Vagina (tissue), 2 donors: Measurements from ENCODE around the gene TUBB1. TPM values are rescaled to one million over a fixed set of nuclear protein-coding genes. Genes with fewer than 3 reads are reported as not detected.

Source experiments
- DNase-seq, 2 donors: peaks; one replicate each; pipeline ENCODE4 v3.0.0-alpha.2; 2017; ENCODE audit errors: extremely low spot score in 2 of 2
- H3K27ac ChIP-seq: fragments of 200-600 bp; sonication (generic); one replicate; pipeline ENCODE4 v1.5.1; 2019
- H3K27me3 ChIP-seq: fragments of 200-600 bp; sonication (generic); one replicate; pipeline ENCODE4 v1.5.1; 2019
- H3K36me3 ChIP-seq, 2 donors: fragments of 200-600 bp; sonication (generic); one replicate each; pipeline ENCODE4 v1.5.1; 2017 to 2019
- H3K4me1 ChIP-seq: fragments of 200-600 bp; sonication (generic); one replicate; pipeline ENCODE4 v1.5.1; 2019
- H3K4me3 ChIP-seq, 2 donors: fragments of 200-600 bp; sonication (generic); 1 replicate in 1 of 2; 2 replicates in 1 of 2; pipeline ENCODE4 v1.5.1; 2016 to 2019
- H3K9me3 ChIP-seq: fragments of 200-600 bp; sonication (generic); one replicate; pipeline ENCODE4 v1.5.1; 2019
- CTCF ChIP-seq, 3 experiments: fragments of 450-650 bp in 2 of 3; fragments of 200-600 bp in 1 of 3; sonication (generic) in 1 of 3; IDR thresholded peaks; one replicate each; pipeline ENCODE4 v1.5.1; 2017 to 2019; ENCODE audit warnings: antibody characterized with exemption in 3 of 3, mild to moderate bottlenecking in 2 of 3, moderate library complexity in 2 of 3
- POLR2A ChIP-seq, 2 donors: fragments of 450-650 bp; IDR thresholded peaks; one replicate each; pipeline ENCODE4 v1.6.1; 2017; ENCODE audit warnings: antibody characterized with exemption in 2 of 2, mild to moderate bottlenecking in 2 of 2, moderate library complexity in 2 of 2
- POLR2AphosphoS5 ChIP-seq, 2 donors: sonication (generic); formaldehyde crosslinking; IDR thresholded peaks; one replicate each; pipeline ENCODE4 v1.9.0; 2017; ENCODE audit warnings: antibody characterized with exemption in 2 of 2, mild to moderate bottlenecking in 2 of 2, low read depth in 1 of 2; ENCODE audit not compliant: insufficient read depth in 1 of 2
- intact Hi-C: fragments of 100-400 bp; cut with DNase I; formaldehyde crosslinking; loops from one replicate; pipeline ENCODE4 v1.15.1; 2023
- total RNA-seq: library from RNA; depleted of rRNA; stranded (reverse); fragments of >200 nt; gene quantifications from one replicate; pipeline ENCODE4 v1.2.3, GENCODE V29; 2016

The TUBB1 gene
- total RNA-seq, 1 donor from 2014 or later, result not detected

DNA sequence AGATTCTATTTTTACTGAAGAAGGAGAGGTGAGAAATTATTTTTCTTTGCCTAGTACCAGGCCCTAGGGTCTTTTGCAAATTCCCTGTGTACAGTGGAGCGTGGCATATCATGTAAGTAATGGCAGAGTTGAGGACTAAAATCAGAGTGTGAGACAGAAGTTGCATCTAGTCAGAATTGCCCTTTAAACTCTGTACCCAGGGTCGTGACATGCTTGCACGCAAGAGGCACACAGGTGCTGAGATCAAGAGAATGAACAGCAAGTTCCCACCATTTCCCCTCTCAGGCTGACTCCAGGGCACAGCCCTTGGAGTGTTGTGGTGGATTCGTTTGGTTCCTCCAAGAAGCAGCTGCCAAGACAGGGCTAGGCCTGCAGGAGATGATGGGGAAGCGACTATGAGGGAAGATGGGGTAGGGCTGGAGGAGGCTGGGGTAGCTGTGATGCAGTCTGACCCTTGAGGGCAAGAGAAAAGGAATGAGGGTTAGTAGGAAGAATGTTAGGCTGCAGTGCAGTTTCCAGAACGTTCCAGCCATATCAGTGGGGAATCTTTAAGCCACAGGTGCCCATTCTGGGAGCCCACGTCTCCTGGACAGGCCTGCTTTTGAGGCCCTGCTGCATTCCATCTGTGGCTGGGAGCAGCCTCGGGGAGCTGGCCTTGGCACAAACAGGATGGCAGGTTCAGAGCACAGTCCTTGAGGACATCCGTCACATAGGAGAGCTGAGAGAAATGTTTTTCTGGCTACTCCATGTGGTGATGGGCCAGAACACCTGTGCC, 31.3 kb upstream of the TUBB1 start:
- Histone ChIP-seq H3K4me1 (peaks cover 25% of the 10 kb centered on the region), H3K9me3 (no peaks in the 10 kb centered on the region), H3K4me3 (no peak overlapping the region), H3K27ac (no peak overlapping the region), H3K36me3 (peaks cover 8 to 65% of the 10 kb centered on the region in 2 donors), H3K27me3 (no peaks in the 10 kb centered on the region)
- DNase-seq, result no peak
- TF ChIP-seq CTCF (IDR thresholded peaks at IDR 0.05) (no peak), POLR2AphosphoS5 (IDR thresholded peaks at IDR 0.05; ENCODE audit: insufficient read depth in 1 of 2, low read depth in 1 of 2) (no peak), POLR2A (IDR thresholded peaks at IDR 0.05) (no peak)
- intact Hi-C loops, result no loop called here

GRCh38 chr20:58988565-58988882, 30.7 kb upstream of the TUBB1 start:
- Histone ChIP-seq H3K4me3 (no peak overlapping the region), H3K27me3 (no peaks in the 10 kb centered on the region), H3K9me3 (no peaks in the 10 kb centered on the region), H3K4me1 (peaks cover 20% of the 10 kb centered on the region), H3K36me3 (peaks cover 8 to 70% of the 10 kb centered on the region in 2 donors), H3K27ac (no peak overlapping the region)
- intact Hi-C loops, result no loop called here
- TF ChIP-seq CTCF (IDR thresholded peaks at IDR 0.05) (no peak), POLR2AphosphoS5 (IDR thresholded peaks at IDR 0.05; ENCODE audit: insufficient read depth in 1 of 2, low read depth in 1 of 2) (no peak), POLR2A (IDR thresholded peaks at IDR 0.05) (no peak)
- DNase-seq, result no peak

DNA sequence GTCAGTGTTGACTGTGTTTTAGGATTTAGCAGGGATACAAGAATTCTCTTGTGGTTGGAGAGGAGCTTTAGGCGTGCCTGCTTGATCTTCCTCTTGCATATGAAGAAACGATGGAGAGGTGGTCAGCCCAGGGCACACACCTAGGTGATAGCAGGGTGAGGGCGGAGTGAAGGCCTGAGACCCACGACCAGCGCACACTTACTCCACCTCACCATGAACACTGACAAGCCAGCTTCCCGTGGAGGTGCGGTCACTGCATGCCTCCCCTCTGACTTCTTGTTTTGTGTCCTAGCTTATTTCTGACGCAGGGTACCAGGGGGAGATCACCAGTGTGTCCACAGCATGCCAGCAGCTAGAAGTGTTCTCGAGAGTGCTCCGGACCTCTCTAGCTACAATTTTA, 30.0 kb upstream of the TUBB1 start:
- H3K27me3 ChIP-seq, result no peaks in the 10 kb centered on the region
- H3K36me3 ChIP-seq, result peaks cover 8 to 77% of the 10 kb centered on the region in 2 donors
- no peak overlapping the region for H3K4me3 ChIP-seq
- DNase-seq, result no peak
- no peak for TF ChIP-seq POLR2A (IDR thresholded peaks at IDR 0.05)
- TF ChIP-seq CTCF (IDR thresholded peaks at IDR 0.05), result no peak
- TF ChIP-seq POLR2AphosphoS5 (IDR thresholded peaks at IDR 0.05; ENCODE audit: insufficient read depth in 1 of 2, low read depth in 1 of 2), result no peak
- H3K27ac ChIP-seq, result no peak overlapping the region
- no peaks in the 10 kb centered on the region for H3K9me3 ChIP-seq
- H3K4me1 ChIP-seq, result peaks cover 13% of the 10 kb centered on the region
- intact Hi-C loops, result no loop called here

GRCh38 chr20:58990651-58991445, 28.4 kb upstream of the TUBB1 start:
- intact Hi-C loops, result no loop called here
- H3K36me3 ChIP-seq, result peaks cover 8 to 92% of the 10 kb centered on the region in 2 donors
- no peak for DNase-seq

More at GRCh38 chr20:58990651-58991445, 28.4 kb upstream of the TUBB1 start:
- no peaks in the 10 kb centered on the region for H3K27me3 ChIP-seq
- H3K4me3 ChIP-seq, result no peak overlapping the region
- H3K9me3 ChIP-seq, result no peaks in the 10 kb centered on the region
- no peak overlapping the region for H3K27ac ChIP-seq
- no peaks in the 10 kb centered on the region for H3K4me1 ChIP-seq
- no peak for TF ChIP-seq POLR2AphosphoS5 (IDR thresholded peaks at IDR 0.05; ENCODE audit: insufficient read depth in 1 of 2, low read depth in 1 of 2)
- TF ChIP-seq CTCF (IDR thresholded peaks at IDR 0.05), result no peak
- TF ChIP-seq POLR2A (IDR thresholded peaks at IDR 0.05), result no peak
